ENCODE results near the gene RSRC1.

DNA sequence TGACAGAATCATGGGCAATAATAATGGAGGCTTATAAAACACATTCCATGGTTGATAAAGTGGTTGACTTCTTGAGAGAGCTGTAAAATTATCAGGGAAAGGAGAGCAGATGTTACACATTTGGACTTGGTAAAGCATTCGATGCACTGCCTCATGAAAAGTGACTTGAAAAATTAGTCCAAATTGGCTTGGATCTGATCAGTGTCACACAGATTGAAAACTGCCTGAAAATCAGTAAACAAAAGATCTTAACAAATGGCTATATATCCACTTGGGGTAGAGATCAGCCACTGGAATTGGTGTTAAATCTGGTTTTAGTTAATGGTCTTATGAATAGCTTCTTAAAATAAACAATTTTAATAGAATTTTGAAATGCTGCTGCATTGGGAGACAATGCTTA lies 24.0 kb upstream of the RSRC1 start:
- TF ChIP-seq CTCF (IDR thresholded peaks at IDR 0.05) (no peak), POLR2A (IDR thresholded peaks at IDR 0.05) (no peak)
